WTC11 (cell line): ENCODE results near the gene PARVB.

Experiments used
- CBFB ChIP-seq: sonication (generic); formaldehyde crosslinking; IDR thresholded peaks from 2 replicates; pipeline ENCODE4 v1.8.1; 2022; ENCODE audit warnings: mild to moderate bottlenecking, low read depth, missing genetic modification reagents
- CREB1 ChIP-seq: sonication (generic); formaldehyde crosslinking; IDR thresholded peaks from 2 replicates; pipeline ENCODE4 v1.8.0; 2023; ENCODE audit warnings: mild to moderate bottlenecking, missing genetic modification reagents
- CTCF ChIP-seq: fragments of 200-600 bp; IDR thresholded peaks from 2 replicates; pipeline ENCODE4 v1.8.0; 2022; ENCODE audit warnings: antibody characterized with exemption
- E2F4 ChIP-seq: sonication (generic); formaldehyde crosslinking; IDR thresholded peaks from 2 replicates; pipeline ENCODE4 v1.8.1; 2022; ENCODE audit warnings: low read depth, mild to moderate bottlenecking, moderate library complexity, missing genetic modification reagents, borderline replicate concordance
- SMAD3 ChIP-seq: sonication (generic); formaldehyde crosslinking; IDR thresholded peaks from 2 replicates; pipeline ENCODE4 v1.8.0; 2022; ENCODE audit warnings: missing genetic modification reagents, mild to moderate bottlenecking, borderline replicate concordance
- TEAD1 ChIP-seq: sonication (generic); formaldehyde crosslinking; IDR thresholded peaks from 2 replicates; pipeline ENCODE4 v1.8.0; 2022; ENCODE audit warnings: mild to moderate bottlenecking, missing genetic modification reagents
- USF2 ChIP-seq: sonication (generic); formaldehyde crosslinking; IDR thresholded peaks from 2 replicates; pipeline ENCODE4 v1.8.1; 2023; ENCODE audit warnings: mild to moderate bottlenecking, missing genetic modification reagents, moderate library complexity

- TF ChIP-seq E2F4 (CRISPR knock-in tag) (no peak), TEAD1 (CRISPR knock-in tag) (no peak), CTCF (no peak), USF2 (CRISPR knock-in tag) (no peak), CBFB (CRISPR knock-in tag) (no peak), SMAD3 (CRISPR knock-in tag) (no peak), CREB1 (no peak)
These were observed 40.3 kb upstream of the PARVB start for GRCh38 chr22:43983808-43984207.
